Activated CD8-positive, alpha-beta memory T cell treated with anti-CD3 and anti-CD28 coated beads, Interleukin-2, amount 50 U/mL, for 1 hour (primary cell): ENCODE results near the gene P2RY14.

Experiments used
- DNase-seq: peaks from one replicate; pipeline ENCODE4 v3.0.0-alpha.2; 2020; ENCODE audit errors: extremely low read depth

P2RY14 gene

GRCh38 chr3:151278230-151278629 is at the start of gene P2RY14:
Gene P2RY14, minus strand, starts transcription at chr3:151278542. Its CDS starts 64,226 bp downstream, at chr3:151214316.
- no peak for DNase-seq

GRCh38 chr3:151327571-151328198 is 49.3 kb upstream of the P2RY14 start:
- no peak for DNase-seq

- DNase-seq: no peak
Observed at GRCh38 chr3:151322511-151322910, 44.2 kb upstream of the P2RY14 start.

GRCh38 chr3:151321526-151321925 is 43.2 kb upstream of the P2RY14 start:
- no peak for DNase-seq

- no peak for DNase-seq
Observed at GRCh38 chr3:151320131-151320530, 41.8 kb upstream of the P2RY14 start.

- no peak for DNase-seq
Observed at GRCh38 chr3:151319628-151320027, 41.3 kb upstream of the P2RY14 start.

GRCh38 chr3:151318991-151319390 is 40.6 kb upstream of the P2RY14 start:
- DNase-seq: no peak

- DNase-seq: no peak
Observed at GRCh38 chr3:151318313-151318712, 40.0 kb upstream of the P2RY14 start.

- no peak for DNase-seq
Observed at GRCh38 chr3:151316267-151316991, 38.1 kb upstream of the P2RY14 start, which contains the start of gene GPR87. Gene GPR87, minus strand, starts transcription at chr3:151316820. Its CDS starts 16,720 bp downstream, at chr3:151300100.

- DNase-seq: no peak
Observed at GRCh38 chr3:151315846-151316245, 37.5 kb upstream of the P2RY14 start.

- DNase-seq: no peak
Observed at GRCh38 chr3:151315136-151315535, 36.8 kb upstream of the P2RY14 start.

- DNase-seq: no peak
Observed at GRCh38 chr3:151314593-151314992, 36.3 kb upstream of the P2RY14 start.

- DNase-seq: no peak
Observed at GRCh38 chr3:151314137-151314536, 35.8 kb upstream of the P2RY14 start.

GRCh38 chr3:151312972-151313371 is 34.6 kb upstream of the P2RY14 start:
- no peak for DNase-seq

GRCh38 chr3:151309566-151309965 is 31.2 kb upstream of the P2RY14 start:
- DNase-seq: no peak

GRCh38 chr3:151307583-151308488 is 29.5 kb upstream of the P2RY14 start:
- DNase-seq: no peak

GRCh38 chr3:151307131-151307530 is 28.8 kb upstream of the P2RY14 start:
- DNase-seq: no peak

GRCh38 chr3:151306168-151306810 is 27.9 kb upstream of the P2RY14 start:
- no peak for DNase-seq

- DNase-seq: no peak
Observed at GRCh38 chr3:151305775-151306151, 27.4 kb upstream of the P2RY14 start.

- DNase-seq: no peak
Observed at GRCh38 chr3:151305060-151305774, 26.9 kb upstream of the P2RY14 start.

GRCh38 chr3:151303751-151304150 is 25.4 kb upstream of the P2RY14 start:
- no peak for DNase-seq
